Loucy (cell line): ENCODE measurements around the gene HIBCH.

Experiments
- EZH2phosphoT487 ChIP-seq: fragments of 200-600 bp; IDR thresholded peaks from 2 replicates; pipeline ENCODE4 v1.6.1; 2018; ENCODE audit warnings: antibody characterized with exemption, mild to moderate bottlenecking, moderate library complexity, borderline replicate concordance
- TF ChIP-seq, protein P1 (sequence below): fragments of 200-600 bp; sonication (generic); conservative IDR thresholded peaks from 2 replicates; pipeline ENCODE4 v1.5.1; 2014; ENCODE audit warnings: mild to moderate bottlenecking, antibody characterized with exemption, low read length

DNA sequence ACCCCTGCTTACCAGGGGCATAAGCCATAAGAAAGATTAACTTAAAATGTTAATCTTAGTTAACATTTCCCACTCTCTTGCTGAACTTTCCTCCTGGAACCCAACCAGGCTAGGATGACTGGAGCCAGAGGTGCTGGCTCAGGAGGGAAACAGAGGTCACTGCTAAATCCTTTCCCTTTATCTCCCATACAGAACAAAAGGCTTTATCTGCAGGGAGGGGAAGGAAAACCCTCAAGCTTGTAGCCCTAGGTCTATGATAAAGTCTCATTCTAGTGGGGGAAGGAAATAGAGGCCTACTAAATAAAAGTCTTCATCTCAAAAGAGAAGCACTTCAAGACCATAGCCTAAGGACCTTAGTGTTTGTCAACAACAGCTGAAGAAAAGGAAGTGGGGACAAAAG is 18.6 kb downstream of the HIBCH start:
- TF ChIP-seq, protein P1, sequence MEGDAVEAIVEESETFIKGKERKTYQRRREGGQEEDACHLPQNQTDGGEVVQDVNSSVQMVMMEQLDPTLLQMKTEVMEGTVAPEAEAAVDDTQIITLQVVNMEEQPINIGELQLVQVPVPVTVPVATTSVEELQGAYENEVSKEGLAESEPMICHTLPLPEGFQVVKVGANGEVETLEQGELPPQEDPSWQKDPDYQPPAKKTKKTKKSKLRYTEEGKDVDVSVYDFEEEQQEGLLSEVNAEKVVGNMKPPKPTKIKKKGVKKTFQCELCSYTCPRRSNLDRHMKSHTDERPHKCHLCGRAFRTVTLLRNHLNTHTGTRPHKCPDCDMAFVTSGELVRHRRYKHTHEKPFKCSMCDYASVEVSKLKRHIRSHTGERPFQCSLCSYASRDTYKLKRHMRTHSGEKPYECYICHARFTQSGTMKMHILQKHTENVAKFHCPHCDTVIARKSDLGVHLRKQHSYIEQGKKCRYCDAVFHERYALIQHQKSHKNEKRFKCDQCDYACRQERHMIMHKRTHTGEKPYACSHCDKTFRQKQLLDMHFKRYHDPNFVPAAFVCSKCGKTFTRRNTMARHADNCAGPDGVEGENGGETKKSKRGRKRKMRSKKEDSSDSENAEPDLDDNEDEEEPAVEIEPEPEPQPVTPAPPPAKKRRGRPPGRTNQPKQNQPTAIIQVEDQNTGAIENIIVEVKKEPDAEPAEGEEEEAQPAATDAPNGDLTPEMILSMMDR = no peak
- TF ChIP-seq EZH2phosphoT487 = no peak
